Common myeloid progenitor, CD34-positive (primary cell): ENCODE results near the gene NFAM1.

ENCODE experiments used
- CTCF ChIA-PET: fragments of 350-600 bp; sonication (Branson Sonifier 250); formaldehyde crosslinking; loops from one replicate; lab custom pipeline; 2021; ENCODE audit warnings: antibody characterized with exemption; lab: Charles Lee
- POLR2A ChIA-PET: fragments of 350-600 bp; sonication (Branson Sonifier 250); formaldehyde crosslinking; loops from one replicate; lab custom pipeline; 2021; ENCODE audit warnings: antibody characterized with exemption; lab: Charles Lee
- DNase-seq, 3 donors: peaks; one replicate each; pipeline versions ENCODE4 v3.0.0 to v3.0.0-alpha.2; 2013
- H3K27ac ChIP-seq, 2 experiments: 1 replicate in 1 of 2; 2 replicates in 1 of 2; pipeline ENCODE4 v1.7.0; 2013; ENCODE audit warnings: inconsistent platforms in 2 of 2, low read length in 2 of 2, mild to moderate bottlenecking in 2 of 2, low read depth in 1 of 2, moderate library complexity in 1 of 2; ENCODE audit not compliant: severe bottlenecking in 2 of 2, insufficient read depth in 1 of 2, poor library complexity in 1 of 2
- H3K27me3 ChIP-seq, 5 experiments: replicated peaks in 2 of 5; 1 replicate in 3 of 5; 2 replicates in 2 of 5; pipeline versions ENCODE4 v1.6.1 to v1.7.0; 2013; ENCODE audit warnings: low read length in 4 of 5, mild to moderate bottlenecking in 2 of 5, moderate library complexity in 2 of 5, inconsistent platforms in 1 of 5; ENCODE audit not compliant: insufficient read depth in 5 of 5, control insufficient read depth in 4 of 5
- H3K36me3 ChIP-seq, 4 experiments: 1 replicate in 2 of 4; 2 replicates in 2 of 4; pipeline versions ENCODE4 v1.6.1 to v1.7.0; 2013; ENCODE audit warnings: low read length in 3 of 4, control low read depth in 1 of 4, mild to moderate bottlenecking in 1 of 4; ENCODE audit not compliant: control insufficient read depth in 4 of 4, insufficient read depth in 4 of 4
- H3K4me1 ChIP-seq, 4 experiments: 1 replicate in 3 of 4; 2 replicates in 1 of 4; pipeline versions ENCODE4 v1.6.1 to v1.7.1; 2013; ENCODE audit warnings: low read length in 3 of 4, mild to moderate bottlenecking in 3 of 4, control low read depth in 1 of 4, inconsistent platforms in 1 of 4, moderate library complexity in 1 of 4; ENCODE audit not compliant: control insufficient read depth in 4 of 4, insufficient read depth in 4 of 4; ENCODE audit errors: control extremely low read depth in 1 of 4
- H3K4me3 ChIP-seq, 7 experiments: 1 replicate in 4 of 7; 2 replicates in 3 of 7; pipeline versions ENCODE4 v1.5.1 to v1.7.0; 2013; ENCODE audit warnings: mild to moderate bottlenecking in 7 of 7, low read length in 6 of 7, moderate library complexity in 6 of 7, inconsistent platforms in 2 of 7, low read depth in 2 of 7, control low read depth in 1 of 7; ENCODE audit not compliant: insufficient read depth in 4 of 7, control insufficient read depth in 1 of 7; ENCODE audit errors: extremely low read depth in 1 of 7
- H3K9me3 ChIP-seq, 5 experiments: 1 replicate in 4 of 5; 2 replicates in 1 of 5; pipeline versions ENCODE4 v1.6.1 to v1.7.1; 2013; ENCODE audit warnings: low read length in 4 of 5, mild to moderate bottlenecking in 2 of 5, inconsistent platforms in 1 of 5, low read depth in 1 of 5, moderate library complexity in 1 of 5; ENCODE audit not compliant: control insufficient read depth in 4 of 5, insufficient read depth in 2 of 5; ENCODE audit errors: control extremely low read depth in 1 of 5
- WGBS: methylation state at CpG from one replicate; pipeline ENCODE4 v1.1.5; 2013; ENCODE audit not compliant: insufficient coverage; 5-methylcytosine and 5-hydroxymethylcytosine counted together

Gene NFAM1

GRCh38 chr22:42337356-42337755 is 94.8 kb downstream of the NFAM1 start:
- DNase-seq: no peak
- ChIA-PET CTCF (no interaction called here), POLR2A (no interaction called here)
- Histone ChIP-seq H3K27ac (no peak overlapping the region), H3K27me3 (peaks cover 0 to 29% (median 19%) of the 10 kb centered on the region in 5 experiments), H3K9me3 (no peaks in the 10 kb centered on the region), H3K36me3 (no peaks in the 10 kb centered on the region), H3K4me1 (peaks cover 0 to 5% (median 2%) of the 10 kb centered on the region in 4 experiments), H3K4me3 (no peak overlapping the region)

GRCh38 chr22:42336527-42337227 is 95.5 kb downstream of the NFAM1 start:
- Histone ChIP-seq H3K36me3 (no peaks in the 10 kb centered on the region), H3K27me3 (peaks cover 0 to 22% (median 14%) of the 10 kb centered on the region in 5 experiments), H3K27ac (no peak overlapping the region), H3K4me1 (peaks cover 0 to 5% (median 2%) of the 10 kb centered on the region in 4 experiments), H3K4me3 (no peak overlapping the region), H3K9me3 (no peaks in the 10 kb centered on the region)
- ChIA-PET CTCF (no interaction called here), POLR2A (no interaction called here)
- DNase-seq: no peak
- WGBS: 95% methylated on average over 11 of the region's 11 CpGs

DNA sequence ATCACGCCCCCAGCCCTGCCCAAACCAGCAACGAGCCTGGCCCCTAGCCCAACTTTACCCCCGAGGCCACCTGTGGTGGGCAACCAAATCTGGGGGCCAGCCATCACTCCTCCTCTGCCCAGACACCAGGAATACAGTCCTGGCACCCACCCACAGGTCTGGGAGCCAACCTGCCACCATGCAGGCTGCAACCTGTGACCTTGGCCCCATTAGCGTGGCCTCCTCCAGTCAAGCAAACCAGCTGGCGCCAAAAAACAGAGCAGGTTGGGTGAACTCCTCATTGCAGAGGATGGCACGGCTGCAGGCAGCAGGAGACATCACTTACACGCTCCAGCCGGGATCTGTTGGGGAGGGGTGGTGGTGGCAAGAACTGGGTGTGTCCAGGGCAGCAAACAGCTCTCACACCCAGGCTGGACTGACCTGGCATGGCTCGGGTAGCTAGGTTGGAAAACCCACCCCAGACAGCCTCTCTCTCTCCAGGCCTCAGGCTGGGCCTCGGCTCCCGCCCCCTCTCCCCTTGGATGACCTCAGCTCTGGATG is 96.3 kb downstream of the NFAM1 start:
- H3K4me3 ChIP-seq: no peak overlapping the region
- no peaks in the 10 kb centered on the region for H3K9me3 ChIP-seq
- no peaks in the 10 kb centered on the region for H3K36me3 ChIP-seq
- peaks cover 0 to 14% (median 8%) of the 10 kb centered on the region in 5 experiments for H3K27me3 ChIP-seq
- POLR2A ChIA-PET: no interaction called here
- DNase-seq: no peak
- WGBS: 94% methylated on average over 9 of the region's 11 CpGs
- CTCF ChIA-PET: no interaction called here
- peaks cover 0 to 1% (median under 1%) of the 10 kb centered on the region in 4 experiments for H3K4me1 ChIP-seq
- H3K27ac ChIP-seq: no peak overlapping the region

DNA sequence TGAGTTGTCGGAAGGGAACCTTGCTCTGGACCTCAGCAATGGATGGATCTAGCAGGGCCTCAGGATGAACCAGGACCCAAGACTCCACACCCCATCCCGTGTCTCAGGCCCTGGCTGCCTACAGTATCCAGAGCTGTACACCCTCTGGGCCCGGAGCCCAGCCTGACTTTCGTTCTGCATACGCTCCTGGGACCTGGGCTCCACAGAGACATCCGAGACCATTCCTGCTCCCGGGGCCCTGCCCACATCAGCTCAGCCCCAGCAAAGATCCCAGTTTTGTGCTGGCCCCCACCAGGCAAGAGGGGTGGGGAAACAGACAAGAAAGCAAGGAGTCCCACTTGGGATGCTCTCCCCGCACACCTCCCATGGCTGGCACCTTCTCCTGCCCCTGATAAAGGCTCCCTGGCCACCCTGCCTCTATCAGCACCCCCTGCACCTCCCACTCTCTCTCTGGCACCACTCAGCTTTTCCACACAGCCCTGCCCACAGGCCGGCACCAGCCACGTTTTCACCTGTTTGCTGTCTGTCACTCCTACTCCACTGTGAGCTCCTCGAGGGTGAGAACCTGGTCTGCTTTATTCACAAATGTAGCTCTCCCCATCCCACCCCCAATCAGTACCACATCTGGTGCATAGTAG is 97.2 kb downstream of the NFAM1 start:
- Histone ChIP-seq H3K9me3 (no peaks in the 10 kb centered on the region), H3K27ac (no peak overlapping the region), H3K4me1 (no peaks in the 10 kb centered on the region), H3K36me3 (no peaks in the 10 kb centered on the region), H3K4me3 (no peak overlapping the region), H3K27me3 (peaks cover 0 to 6% (median under 1%) of the 10 kb centered on the region in 5 experiments)
- WGBS: 91% methylated on average over 7 of the region's 11 CpGs
- CTCF ChIA-PET: no interaction called here
- no peak for DNase-seq
- POLR2A ChIA-PET: no interaction called here

DNA sequence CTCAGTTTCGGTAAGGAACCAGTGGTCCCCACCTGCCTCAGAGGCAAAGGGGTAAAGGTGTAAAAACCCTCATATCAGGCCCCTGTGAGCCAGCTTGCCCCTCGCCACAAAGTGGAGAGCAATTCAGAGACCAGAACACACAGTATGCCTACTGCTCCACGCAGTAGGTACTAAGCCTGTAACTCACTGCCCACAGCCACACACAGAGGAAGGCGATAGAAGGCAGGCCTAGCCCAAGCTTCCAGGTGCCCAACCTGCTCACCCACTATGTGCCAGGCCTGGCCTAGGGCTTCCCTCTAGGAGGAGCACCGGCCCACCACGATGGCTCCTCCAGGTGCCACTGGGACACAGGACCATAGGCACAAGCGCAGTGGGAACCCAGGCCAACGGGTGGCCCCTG is 98.7 kb downstream of the NFAM1 start:
- H3K36me3 ChIP-seq: no peaks in the 10 kb centered on the region
- no peaks in the 10 kb centered on the region for H3K4me1 ChIP-seq
- H3K27ac ChIP-seq: no peak overlapping the region
- H3K27me3 ChIP-seq: peaks cover 0 to 4% (median 0%) of the 10 kb centered on the region in 5 experiments
- no peak overlapping the region for H3K4me3 ChIP-seq
- DNase-seq: no peak
- POLR2A ChIA-PET: interaction anchor here (0.6 kb wide), 1 partner anchor 133 kb away, joined by 4 read pairs; no protein-coding TSS in a partner anchor
- CTCF ChIA-PET: no interaction called here
- no peaks in the 10 kb centered on the region for H3K9me3 ChIP-seq
- 95% methylated on average over 7 of the region's 8 CpGs for WGBS

GRCh38 chr22:42332089-42332488 is 100.1 kb downstream of the NFAM1 start:
- Histone ChIP-seq H3K27me3 (peaks cover 0 to 2% (median 0%) of the 10 kb centered on the region in 5 experiments), H3K9me3 (no peaks in the 10 kb centered on the region), H3K4me3 (no peak overlapping the region), H3K27ac (no peak overlapping the region), H3K36me3 (no peaks in the 10 kb centered on the region), H3K4me1 (no peaks in the 10 kb centered on the region)
- no peak for DNase-seq
- WGBS: 79% methylated on average over 5 of the region's 7 CpGs
- ChIA-PET POLR2A (no interaction called here), CTCF (no interaction called here)

DNA sequence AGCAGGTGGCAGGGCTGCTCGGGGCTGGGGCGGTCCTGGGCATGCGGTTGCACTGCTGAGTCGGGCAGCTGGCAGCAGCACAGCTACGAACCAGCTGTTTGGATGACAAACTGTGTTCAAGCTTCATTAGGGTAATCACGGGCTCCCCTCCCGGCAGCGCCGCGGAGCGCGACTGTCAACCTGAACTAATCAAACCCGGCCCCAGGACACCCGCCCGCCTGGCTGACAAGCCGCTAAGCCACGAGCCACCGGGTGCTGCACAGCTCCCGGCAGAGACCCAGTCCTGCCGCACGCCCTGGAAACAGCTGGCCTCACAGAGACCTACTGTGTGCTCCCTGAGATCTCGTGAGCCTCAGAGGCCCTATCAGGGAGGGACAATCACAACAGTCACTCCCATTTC is 101.2 kb downstream of the NFAM1 start:
- POLR2A ChIA-PET: interaction anchor here (0.5 kb wide), 1 partner anchor 19 kb away, joined by 3 read pairs; no protein-coding TSS in a partner anchor
- peaks cover 0 to 5% (median under 1%) of the 10 kb centered on the region in 4 experiments for H3K4me1 ChIP-seq
- CTCF ChIA-PET: interaction anchor here (0.8 to 1.3 kb wide), 2 partner anchors 9 to 53 kb away, joined by 3 read pairs; no protein-coding TSS in a partner anchor

More for the DNA sequence above, 101.2 kb downstream of the NFAM1 start:
- H3K27ac ChIP-seq: no peak overlapping the region
- no peak overlapping the region for H3K4me3 ChIP-seq
- no peaks in the 10 kb centered on the region for H3K9me3 ChIP-seq
- no peaks in the 10 kb centered on the region for H3K36me3 ChIP-seq
- WGBS: 79% methylated on average over 22 of the region's 22 CpGs
- DNase-seq: peak; percentile 22 to 81 (median 72)
- no peaks in the 10 kb centered on the region for H3K27me3 ChIP-seq
